Large intestine (tissue), 3 donors: ENCODE results near the gene CEACAM5. TPM values are rescaled to one million over a fixed set of nuclear protein-coding genes. Genes with fewer than 3 reads are reported as not detected.
A peak's percentile ranks its signal among the peaks of the same experiment; 100 is the strongest.
"Not testable (repeated sequence)": the region's sequence is repeated elsewhere in the genome, so short reads cannot be mapped to it uniquely, and the experiment has no call there.

Experiments used
- DNase-seq, 2 donors: peaks; one replicate each; pipeline versions ENCODE4 v3.0.0 to v3.0.0-alpha.2; 2013
- H3K27ac ChIP-seq: one replicate; pipeline ENCODE4 v1.5.1; 2013; ENCODE audit warnings: low read length
- H3K27me3 ChIP-seq: 2 replicates; pipeline ENCODE4 v1.6.1; 2013; ENCODE audit warnings: low read length; ENCODE audit not compliant: control insufficient read depth, insufficient read depth
- H3K36me3 ChIP-seq: 2 replicates; pipeline ENCODE4 v1.6.1; 2013; ENCODE audit warnings: low read length; ENCODE audit not compliant: control insufficient read depth, insufficient read depth
- H3K4me1 ChIP-seq: one replicate; pipeline ENCODE4 v1.6.1; 2013; ENCODE audit warnings: low read length; ENCODE audit not compliant: control insufficient read depth, insufficient read depth
- H3K4me3 ChIP-seq: one replicate; pipeline ENCODE4 v1.5.1; 2013; ENCODE audit warnings: low read length
- H3K9me3 ChIP-seq: one replicate; pipeline ENCODE4 v1.6.1; 2013; ENCODE audit warnings: mild to moderate bottlenecking, low read depth, low read length, moderate library complexity; ENCODE audit not compliant: control insufficient read depth
- WGBS: methylation state at CpG from one replicate; pipeline ENCODE4 v1.1.5; 2013; ENCODE audit warnings: low lambda C conversion rate; ENCODE audit not compliant: insufficient coverage; 5-methylcytosine and 5-hydroxymethylcytosine counted together
- polyA plus RNA-seq: library from polyadenylated mRNA; unstranded; fragments of 120-200 nt; gene quantifications from one replicate; pipeline ENCODE4 v1.2.1, GENCODE V29; 2013

Gene CEACAM5
- polyA plus RNA-seq, 1 donor, result 18.8 TPM

DNA sequence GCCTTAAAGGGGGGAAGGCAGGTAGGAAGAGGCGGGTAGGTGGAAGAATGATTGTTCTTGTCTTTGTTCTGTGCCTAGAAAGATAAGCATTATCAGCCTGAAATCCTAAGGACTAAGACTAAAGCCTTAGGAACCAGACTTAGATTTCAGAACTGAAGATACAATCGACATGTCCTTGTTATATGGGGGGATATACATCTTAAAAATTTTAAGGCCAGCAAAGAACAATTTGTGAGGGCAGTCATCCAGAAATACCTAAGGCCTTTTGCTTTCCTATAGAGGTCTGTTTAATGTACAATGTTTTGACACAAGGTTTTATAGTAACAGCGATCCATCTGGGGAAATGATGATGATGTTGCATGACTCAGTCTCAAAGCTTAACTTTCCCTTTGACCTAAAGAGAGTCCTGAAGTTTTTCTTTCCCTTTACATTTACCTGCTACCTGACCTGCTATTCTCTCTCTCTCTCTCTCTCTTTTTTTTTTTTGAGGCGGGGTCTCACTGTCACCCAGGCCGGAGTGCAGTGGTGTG is 26.7 kb downstream of the CEACAM5 start:
- no peaks in the 10 kb centered on the region for H3K27me3 ChIP-seq
- peaks cover 23% of the 10 kb centered on the region for H3K4me1 ChIP-seq
- 56% methylated on average over 2 of the region's 5 CpGs for WGBS
- H3K9me3 ChIP-seq, result no peaks in the 10 kb centered on the region
- H3K36me3 ChIP-seq, result no peaks in the 10 kb centered on the region
- DNase-seq, result peak; percentile 41 to 77
- H3K4me3 ChIP-seq, result no peak overlapping the region
- peak overlapping the region; percentile 82 for H3K27ac ChIP-seq

DNA sequence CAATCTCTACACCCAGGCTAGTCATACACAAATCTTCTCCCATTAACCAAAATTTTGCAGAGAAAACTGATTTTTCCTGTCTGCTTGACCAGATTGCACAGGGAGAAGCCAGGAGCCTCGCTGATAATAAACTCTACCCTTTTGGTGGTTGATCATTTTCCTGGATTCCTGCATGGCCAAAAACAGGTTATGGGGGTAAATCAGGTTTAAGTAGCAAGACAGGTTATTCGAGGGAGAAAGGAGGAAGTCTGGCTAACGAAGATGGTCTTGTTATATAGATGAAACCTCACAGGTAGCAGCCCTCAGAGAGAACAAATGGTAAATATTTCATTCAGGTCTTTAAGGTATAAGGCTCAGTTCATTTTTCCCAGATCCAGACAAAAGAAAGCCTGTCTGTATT is 30.9 kb downstream of the CEACAM5 start:
- H3K4me1 ChIP-seq, result peaks cover 23% of the 10 kb centered on the region

DNA sequence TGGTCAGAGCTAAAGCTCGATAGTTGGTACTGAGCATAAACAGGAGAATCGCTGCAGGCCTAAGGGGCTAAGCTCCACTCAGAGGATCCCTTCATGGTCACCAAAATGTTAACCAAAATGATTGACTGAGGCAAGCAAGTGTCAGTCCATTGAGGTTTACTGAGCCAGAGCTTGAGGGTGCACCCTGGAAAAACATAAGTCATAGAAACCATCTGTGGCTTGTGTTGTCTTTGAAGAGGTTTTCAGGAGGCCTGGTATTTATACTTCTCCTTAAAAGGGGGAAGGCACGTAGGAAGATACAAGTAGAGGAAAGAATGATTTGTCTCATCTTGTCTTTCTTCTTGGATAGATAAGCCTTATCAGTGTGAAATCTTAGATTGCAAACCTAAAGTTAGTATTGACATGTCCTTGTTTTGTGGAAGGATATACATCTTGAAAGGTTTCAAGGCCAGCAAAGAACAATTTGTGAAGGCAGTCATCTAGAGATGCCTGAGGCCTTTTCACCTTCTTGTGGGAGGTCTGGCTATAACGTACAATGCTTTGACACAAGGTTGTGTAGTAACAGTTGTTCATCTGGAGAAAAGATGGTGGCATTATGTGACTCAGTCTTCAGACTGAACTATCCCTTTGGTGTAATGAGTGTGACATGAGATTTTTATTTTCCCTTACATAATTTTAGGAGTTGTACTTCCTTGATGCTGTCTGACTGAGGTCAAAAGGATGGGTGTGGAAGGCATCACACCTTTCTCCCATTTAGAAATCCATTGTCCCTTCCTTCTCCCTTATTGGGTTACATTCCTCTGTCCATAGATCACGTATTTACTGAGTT is 32.2 kb downstream of the CEACAM5 start:
- no CpG with 5 or more reads among the region's 5 CpGs for WGBS
- no peaks in the 10 kb centered on the region for H3K27me3 ChIP-seq
- no peak overlapping the region for H3K27ac ChIP-seq
- H3K4me3 ChIP-seq, result no peak overlapping the region
- H3K36me3 ChIP-seq, result no peaks in the 10 kb centered on the region
- H3K9me3 ChIP-seq, result no peaks in the 10 kb centered on the region
- peaks cover 27% of the 10 kb centered on the region for H3K4me1 ChIP-seq
- peak in 1 of 2 donors; percentile 37 for DNase-seq

More for the DNA sequence above, 30.9 kb downstream of the CEACAM5 start:
- Histone ChIP-seq H3K9me3 (no peaks in the 10 kb centered on the region), H3K4me3 (no peak overlapping the region), H3K27ac (no peak overlapping the region), H3K36me3 (no peaks in the 10 kb centered on the region), H3K27me3 (no peaks in the 10 kb centered on the region)
- no peak for DNase-seq
- 50% methylated on average over 1 of the region's 3 CpGs for WGBS

GRCh38 chr19:41741244-41741554 is 32.8 kb downstream of the CEACAM5 start:
- Histone ChIP-seq H3K27ac (no peak overlapping the region), H3K4me3 (no peak overlapping the region), H3K9me3 (no peaks in the 10 kb centered on the region), H3K27me3 (no peaks in the 10 kb centered on the region), H3K36me3 (no peaks in the 10 kb centered on the region), H3K4me1 (peaks cover 22% of the 10 kb centered on the region)
- DNase-seq, result no peak
- WGBS, result 100% methylated on average over 1 of the region's 2 CpGs

DNA sequence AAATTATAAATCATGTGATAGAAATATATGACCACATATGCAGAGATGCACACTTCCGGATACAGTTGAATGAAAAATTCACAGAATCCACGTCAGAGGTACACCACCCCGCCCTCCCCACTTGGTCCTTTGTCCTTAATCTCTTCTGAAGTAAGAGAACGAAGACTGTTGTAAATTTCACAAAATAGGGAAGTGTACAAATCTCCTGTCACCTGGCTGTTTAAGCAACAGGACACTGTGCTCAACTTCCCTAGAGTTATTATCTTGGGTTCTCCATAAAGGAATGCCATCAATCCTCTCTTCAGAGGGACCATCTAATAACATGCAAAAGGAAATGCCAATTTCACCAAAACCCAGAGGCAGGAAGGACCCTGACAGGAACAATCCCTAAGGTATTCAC is 36.4 kb downstream of the CEACAM5 start:
- H3K27ac ChIP-seq, result peak overlapping the region; percentile 60
- peaks cover 22% of the 10 kb centered on the region for H3K4me1 ChIP-seq
- no peaks in the 10 kb centered on the region for H3K27me3 ChIP-seq
- DNase-seq, result peak in 1 of 2 donors; percentile 58
- H3K4me3 ChIP-seq, result no peak overlapping the region
- no peaks in the 10 kb centered on the region for H3K36me3 ChIP-seq
- no CpG with 5 or more reads among the region's 4 CpGs for WGBS
- H3K9me3 ChIP-seq, result no peaks in the 10 kb centered on the region

- no peak for DNase-seq
- H3K4me3 ChIP-seq, result no peak overlapping the region
- no peaks in the 10 kb centered on the region for H3K9me3 ChIP-seq
- WGBS, result no CpG with 5 or more reads among the region's 5 CpGs
- no peaks in the 10 kb centered on the region for H3K27me3 ChIP-seq
- peaks cover 16% of the 10 kb centered on the region for H3K4me1 ChIP-seq
- H3K36me3 ChIP-seq, result no peaks in the 10 kb centered on the region
- no peak overlapping the region for H3K27ac ChIP-seq
Observed at GRCh38 chr19:41745756-41746155, 37.3 kb downstream of the CEACAM5 start.

DNA sequence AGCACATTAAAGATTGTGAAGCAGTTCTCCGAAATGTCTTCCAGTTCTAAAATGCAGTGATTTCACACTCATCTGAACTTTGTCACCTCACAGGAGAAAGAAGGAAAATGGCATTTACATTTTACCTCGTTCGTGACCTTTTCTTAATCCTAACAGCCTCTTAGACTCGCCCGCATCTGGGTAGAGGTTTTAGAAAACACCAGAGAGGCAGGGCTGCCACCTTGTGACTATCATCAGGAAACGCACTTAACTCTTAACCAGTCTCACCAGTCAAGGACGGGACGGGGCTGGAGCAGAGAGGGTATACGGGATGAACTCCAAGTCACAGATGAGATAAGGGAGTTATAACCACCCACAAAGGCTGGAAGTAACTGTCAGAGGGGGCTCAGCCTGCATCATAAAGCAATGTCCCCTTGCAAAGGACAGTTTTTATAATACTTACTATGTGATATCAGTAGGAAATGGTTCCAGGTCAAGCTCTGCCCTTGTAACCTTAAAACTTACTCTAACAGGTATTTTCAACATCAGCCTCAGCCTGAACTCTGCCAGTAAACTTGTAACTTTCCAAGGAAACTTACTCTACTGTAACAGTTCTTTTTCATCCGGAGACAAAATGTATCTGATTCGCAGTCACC is 38.3 kb downstream of the CEACAM5 start:
- WGBS, result 100% methylated on average over 2 of the region's 11 CpGs
- no peak overlapping the region for H3K4me3 ChIP-seq
- H3K36me3 ChIP-seq, result no peaks in the 10 kb centered on the region
- H3K27ac ChIP-seq, result no peak overlapping the region
- no peaks in the 10 kb centered on the region for H3K27me3 ChIP-seq
- no peaks in the 10 kb centered on the region for H3K9me3 ChIP-seq
- DNase-seq, result peak; percentile 51 to 69
- H3K4me1 ChIP-seq, result peaks cover 16% of the 10 kb centered on the region

DNA sequence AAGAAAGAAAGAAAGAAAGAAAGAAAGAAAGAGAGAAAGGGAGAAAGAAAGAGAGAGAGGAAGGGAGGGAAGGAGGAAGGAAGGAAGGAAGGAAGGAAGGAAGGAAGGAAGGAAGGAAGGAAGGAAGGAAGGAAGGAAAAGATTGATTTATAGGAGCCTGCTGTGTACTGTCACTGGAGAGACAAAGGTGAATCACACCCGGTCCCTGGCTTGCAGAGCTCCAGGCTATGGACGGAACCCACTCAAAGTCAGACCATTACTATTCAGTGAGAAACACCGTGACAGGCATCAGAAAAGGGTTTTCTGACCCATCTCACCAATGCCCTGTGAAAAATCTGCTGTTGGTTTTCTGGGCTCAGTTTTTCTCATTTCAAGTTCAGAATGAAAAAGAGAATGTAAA is 39.6 kb downstream of the CEACAM5 start:
- Histone ChIP-seq H3K4me1 (peaks cover 16% of the 10 kb centered on the region), H3K27me3 (no peaks in the 10 kb centered on the region), H3K27ac (no peak overlapping the region), H3K4me3 (no peak overlapping the region), H3K9me3 (no peaks in the 10 kb centered on the region), H3K36me3 (no peaks in the 10 kb centered on the region)
- no peak for DNase-seq
- no CpG with 5 or more reads among the region's 3 CpGs for WGBS

GRCh38 chr19:41750248-41751134 is 42.1 kb downstream of the CEACAM5 start:
- H3K27me3 ChIP-seq, H3K27ac ChIP-seq, H3K4me1 ChIP-seq, H3K4me3 ChIP-seq, H3K36me3 ChIP-seq, DNase-seq, H3K9me3 ChIP-seq: not testable (repeated sequence)
- no CpG with 5 or more reads among the region's 10 CpGs for WGBS

GRCh38 chr19:41753159-41753558 is 44.7 kb downstream of the CEACAM5 start:
- Histone ChIP-seq H3K36me3 (no peaks in the 10 kb centered on the region), H3K4me1 (peaks cover 9% of the 10 kb centered on the region), H3K9me3 (no peaks in the 10 kb centered on the region), H3K27me3 (no peaks in the 10 kb centered on the region), H3K4me3 (no peak overlapping the region), H3K27ac (no peak overlapping the region)
- WGBS, result no CpG with 5 or more reads among the region's 12 CpGs
- DNase-seq, result peak in 1 of 2 donors; percentile 37
